NCI-H2029 (cell line): Measurements from ENCODE around the gene DBI.
"Not testable (repeated sequence)": the region's sequence is repeated elsewhere in the genome, so short reads cannot be mapped to it uniquely, and the experiment has no call there.

ENCODE experiments used
- DNase-seq: peaks from one replicate; lab custom pipeline; 2025; lab: John Stamatoyannopoulos, UW

Gene DBI

GRCh38 chr2:119402106-119402505 lies 35.3 kb downstream of the DBI start:
- no peak for DNase-seq

DNA sequence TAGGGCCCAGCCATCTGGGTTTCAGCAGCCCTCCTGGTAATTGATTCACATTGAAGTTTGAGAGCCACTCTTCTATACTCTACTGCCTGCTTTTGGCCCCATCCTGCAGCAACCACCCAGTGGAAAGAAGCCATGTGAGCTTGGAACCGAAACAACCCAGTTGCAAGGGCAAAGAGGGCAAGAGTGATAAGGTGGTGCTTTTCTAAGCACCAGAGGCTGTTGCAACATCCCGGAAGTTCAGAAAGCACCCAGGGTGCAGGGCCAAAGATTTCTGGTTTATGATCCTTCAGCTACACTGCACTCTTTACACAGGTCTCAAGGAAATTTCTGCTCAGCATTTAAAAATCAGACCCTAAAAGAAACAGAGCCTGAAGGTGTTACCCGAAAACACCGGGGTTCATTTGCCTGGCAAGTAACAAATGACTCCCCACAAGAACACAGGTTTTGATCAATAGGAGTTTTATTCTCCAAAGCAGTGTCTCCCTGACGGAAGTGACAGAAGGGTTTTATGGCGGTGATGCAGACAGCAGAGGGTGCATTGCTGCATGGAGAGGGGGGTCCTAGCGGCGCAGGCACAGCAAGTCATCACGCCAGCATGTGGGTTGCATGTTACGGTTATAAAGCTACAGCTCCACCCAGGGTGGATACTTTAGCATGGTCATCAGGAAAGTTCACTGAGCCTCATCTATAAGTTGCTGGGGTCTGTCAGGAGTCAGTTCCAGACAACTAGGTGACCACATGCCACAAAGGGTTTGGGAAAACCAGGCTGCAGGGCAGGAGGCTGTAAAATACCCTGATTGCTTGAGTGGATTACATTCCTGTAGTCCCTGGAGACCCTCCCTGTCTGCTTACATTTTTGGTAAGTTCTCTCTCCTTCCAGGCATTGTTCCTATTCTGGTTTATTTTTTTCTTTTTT lies 36.1 kb downstream of the DBI start:
- DNase-seq, result no peak

- not testable (repeated sequence) for DNase-seq
These were observed 36.8 kb downstream of the DBI start for GRCh38 chr2:119403618-119404017.

GRCh38 chr2:119405151-119405550 lies 38.4 kb downstream of the DBI start:
- no peak for DNase-seq

GRCh38 chr2:119407430-119408220 lies 40.8 kb downstream of the DBI start:
- DNase-seq, result peak; percentile 50

DNA sequence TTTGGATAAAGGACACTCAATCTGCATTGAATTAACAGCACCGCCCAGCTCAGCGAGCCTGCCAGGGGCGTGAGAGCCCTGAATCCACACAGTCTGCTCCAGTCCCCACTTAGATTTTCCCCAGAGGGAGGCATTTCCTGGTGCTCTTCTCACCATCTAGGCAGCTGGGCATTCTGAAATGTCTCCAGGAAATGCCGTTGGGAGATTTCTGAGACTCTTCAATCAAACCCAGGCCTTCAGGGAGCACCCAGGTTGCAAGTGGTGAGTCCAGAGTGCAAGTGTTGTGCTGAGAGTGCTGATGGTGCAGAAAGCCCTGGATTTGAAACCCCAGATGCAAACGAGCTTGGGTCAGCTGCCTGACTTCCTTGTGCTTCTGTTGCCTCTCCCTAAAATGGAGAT lies 41.4 kb downstream of the DBI start:
- peak; percentile 54 for DNase-seq

DNA sequence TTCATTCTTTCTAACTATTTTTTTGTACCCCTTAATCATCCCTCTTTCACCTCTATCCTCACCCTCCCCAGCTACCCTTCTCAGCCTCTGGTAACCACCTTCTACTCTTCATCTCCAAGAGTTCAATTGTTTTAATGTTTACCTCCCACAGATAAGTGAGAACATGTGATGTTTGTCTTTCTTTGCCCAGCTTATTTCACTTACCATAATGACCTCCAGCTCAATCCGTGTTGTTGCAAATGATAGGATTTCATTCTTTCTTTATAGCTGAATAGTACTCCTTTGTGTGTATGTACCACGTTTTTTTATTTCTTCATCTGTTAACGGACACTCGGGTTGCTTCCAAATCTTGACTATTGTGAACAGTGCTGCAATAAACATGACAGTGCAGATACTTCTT lies 42.7 kb downstream of the DBI start:
- DNase-seq, result peak; percentile 56

DNA sequence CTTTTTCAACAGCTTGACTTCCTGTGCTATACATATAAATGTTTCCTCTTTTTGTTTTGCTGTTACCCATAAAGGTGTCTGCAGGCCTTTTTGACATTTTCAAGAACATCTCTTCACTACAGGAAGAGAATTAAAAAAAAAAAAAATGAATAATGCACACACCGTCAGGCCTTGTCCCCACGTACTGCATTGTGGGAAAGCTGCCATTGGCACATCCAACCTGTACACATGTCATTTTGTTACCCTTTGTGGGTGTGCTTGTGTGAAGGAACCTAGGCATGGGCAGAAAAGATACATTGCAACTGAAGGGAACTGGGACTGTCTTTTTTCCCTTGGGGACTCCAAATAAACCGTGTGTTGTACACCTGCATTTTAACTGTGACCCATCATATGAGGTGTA lies 48.1 kb downstream of the DBI start:
- no peak for DNase-seq

DNA sequence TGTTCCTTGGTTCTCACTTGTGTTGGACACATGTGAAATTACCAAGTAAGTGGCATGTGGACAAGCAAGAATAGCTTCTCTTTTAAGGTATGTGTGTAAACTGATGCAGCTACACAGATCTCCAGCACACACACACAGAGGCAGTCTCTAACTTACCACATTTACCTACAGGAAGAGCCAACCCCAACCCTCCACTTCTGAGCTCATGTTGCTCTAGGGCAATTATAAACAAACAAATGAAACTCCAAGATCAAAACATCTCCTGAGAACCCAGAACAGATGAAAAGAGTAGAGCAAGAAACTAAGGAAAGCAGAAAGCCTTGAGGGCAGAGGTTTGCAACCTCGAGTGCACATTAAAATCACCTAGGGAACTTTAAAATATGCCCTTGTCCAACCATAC lies 48.9 kb downstream of the DBI start:
- DNase-seq, result no peak

DNA sequence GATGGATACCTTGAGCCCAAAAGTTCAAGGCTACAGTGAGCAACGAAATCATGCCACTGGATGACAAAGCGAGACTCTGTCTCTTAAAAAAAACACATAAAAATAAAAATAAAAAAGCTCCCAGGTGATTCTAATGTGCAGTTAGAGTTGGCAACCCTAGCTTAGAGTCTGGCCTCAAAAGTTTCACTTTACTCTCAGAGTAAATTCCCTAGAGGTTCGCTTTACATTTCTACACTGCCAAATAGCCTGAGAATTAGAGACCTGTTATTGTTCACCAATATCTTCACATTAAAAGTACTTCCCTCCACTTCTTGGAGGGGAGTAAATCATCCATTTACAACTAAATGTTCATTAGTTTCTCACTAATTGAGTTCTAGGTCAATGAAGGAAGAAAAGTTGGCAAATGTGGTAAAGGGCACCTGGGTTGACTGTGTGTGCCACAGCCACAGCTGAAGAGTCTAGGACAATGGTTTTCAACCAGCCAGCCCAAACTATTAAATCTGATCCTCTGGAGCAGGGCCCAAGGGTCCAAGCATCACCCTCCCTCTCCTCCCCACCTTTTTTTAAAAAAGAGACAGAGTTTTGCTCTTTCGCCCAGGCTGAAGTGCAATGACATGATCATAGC lies 49.6 kb downstream of the DBI start:
- DNase-seq, result no peak

DNA sequence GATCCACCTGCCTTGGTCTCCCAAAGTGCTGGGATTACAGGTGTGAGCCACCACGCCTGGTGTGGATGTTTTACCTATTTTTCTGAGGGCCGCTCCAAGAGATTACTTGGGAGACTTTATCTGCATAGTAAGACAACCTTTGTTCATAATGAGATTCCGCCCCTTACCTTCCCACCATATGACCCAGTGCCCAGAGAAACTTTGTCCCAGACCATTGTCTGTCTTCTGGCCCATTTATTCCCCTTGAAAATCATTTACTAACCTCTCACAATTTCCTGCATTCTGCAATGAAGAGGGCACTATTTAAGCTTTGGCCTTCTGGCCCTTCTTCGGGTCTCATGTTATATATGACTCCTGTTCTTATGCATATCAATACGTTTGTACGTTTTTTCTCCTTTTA lies 51.1 kb downstream of the DBI start:
- DNase-seq, result no peak

DNA sequence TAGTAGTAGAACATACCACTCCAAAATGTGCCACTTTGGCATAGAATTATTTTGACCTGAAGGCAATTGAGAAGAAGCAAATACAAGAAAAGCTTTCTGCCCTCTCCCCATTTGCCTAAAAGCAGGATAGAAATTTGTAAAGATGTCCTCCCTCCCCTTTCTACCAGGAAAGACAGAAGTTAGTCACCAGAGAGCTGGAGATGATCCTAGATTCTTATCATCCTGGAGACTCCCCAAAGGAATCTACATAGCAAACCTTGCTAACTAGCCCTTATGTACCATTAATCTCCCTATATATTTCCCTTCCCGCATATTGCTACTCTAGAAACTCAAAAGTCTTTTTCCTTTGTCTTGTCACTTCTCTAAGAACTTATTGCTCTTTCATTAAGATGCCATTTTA lies 52.3 kb downstream of the DBI start:
- DNase-seq, result no peak

DNA sequence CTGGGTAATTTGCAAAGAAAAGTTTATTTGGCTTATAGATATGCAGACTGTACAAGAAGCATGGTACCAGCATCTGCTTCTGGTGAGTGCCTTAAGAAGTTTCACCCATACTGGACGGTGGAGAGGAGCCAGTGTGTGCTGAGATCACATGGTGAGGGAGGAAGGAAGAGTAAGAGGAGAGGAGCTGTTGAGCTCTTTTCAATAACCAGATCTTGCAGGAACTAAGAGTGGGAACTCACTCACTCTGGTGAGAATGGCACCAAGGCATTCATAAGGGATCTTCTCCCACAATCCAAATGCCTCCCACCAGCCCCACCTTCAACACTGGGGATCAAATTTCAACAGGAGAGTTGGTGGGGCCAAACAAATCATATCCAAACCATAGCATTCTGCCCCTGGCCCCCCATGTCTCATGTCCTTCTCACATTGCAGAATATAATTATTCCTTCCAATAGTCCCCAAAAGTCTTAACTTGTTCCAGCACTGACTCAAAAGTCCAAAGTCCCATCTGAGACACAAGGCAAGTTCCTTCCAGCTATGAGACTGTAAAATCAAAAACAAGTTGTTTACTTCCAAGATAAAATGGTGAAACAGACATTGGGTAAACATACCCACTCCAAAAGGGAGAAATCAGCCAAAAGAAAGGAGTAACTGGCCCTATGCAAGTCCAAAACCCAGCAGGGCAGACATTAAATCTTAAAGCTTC lies 53.2 kb downstream of the DBI start:
- DNase-seq, result no peak

- no peak for DNase-seq
These were observed 54.5 kb downstream of the DBI start for GRCh38 chr2:119421304-119421703.

DNA sequence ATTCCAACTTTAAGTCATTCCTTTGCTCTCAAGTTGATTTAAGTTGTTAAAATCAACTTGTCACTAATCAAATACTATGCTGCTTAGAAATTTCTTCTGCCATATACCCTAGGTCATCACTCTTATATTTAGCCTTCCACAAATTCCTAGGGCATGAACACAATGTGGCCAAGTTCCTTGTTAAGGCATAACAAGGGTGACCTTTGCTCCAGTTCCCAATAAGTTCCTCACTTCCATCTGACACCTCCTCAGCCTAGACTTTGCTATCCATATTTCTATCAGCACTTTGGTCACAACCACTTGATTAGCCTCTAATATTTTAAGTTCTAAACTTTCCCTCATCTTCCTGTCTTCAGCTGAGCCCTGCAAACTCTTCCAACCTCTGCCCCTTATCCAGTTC lies 55.0 kb downstream of the DBI start:
- no peak for DNase-seq
